BE2C (cell line): ENCODE measurements around the gene FARS2.

Experiments
- DNase-seq: peaks from one replicate; pipeline ENCODE4 v3.0.0-alpha.2; 2020
- H3K27me3 ChIP-seq: fragments of 250-450 bp; sonication (Bioruptor Pico); 2 replicates; pipeline ENCODE4 v1.5.1; 2020; ENCODE audit warnings: mild to moderate bottlenecking
- H3K36me3 ChIP-seq: fragments of 250-450 bp; sonication (Bioruptor Pico); 2 replicates; pipeline ENCODE4 v1.5.1; 2020; ENCODE audit warnings: mild to moderate bottlenecking
- H3K4me1 ChIP-seq: fragments of 250-450 bp; sonication (Bioruptor Pico); 2 replicates; pipeline ENCODE4 v1.5.1; 2020
- H3K4me3 ChIP-seq: 2 replicates; pipeline ENCODE4 v1.5.1; 2011; ENCODE audit warnings: low read depth, low read length
- H3K9me3 ChIP-seq: fragments of 250-450 bp; sonication (Bioruptor Pico); 2 replicates; pipeline ENCODE4 v1.5.1; 2020
- TF ChIP-seq, protein P1 (sequence below): IDR thresholded peaks from 2 replicates; pipeline ENCODE4 v1.5.1; 2012; ENCODE audit warnings: mild to moderate bottlenecking, low read depth, low read length

FARS2 gene

DNA sequence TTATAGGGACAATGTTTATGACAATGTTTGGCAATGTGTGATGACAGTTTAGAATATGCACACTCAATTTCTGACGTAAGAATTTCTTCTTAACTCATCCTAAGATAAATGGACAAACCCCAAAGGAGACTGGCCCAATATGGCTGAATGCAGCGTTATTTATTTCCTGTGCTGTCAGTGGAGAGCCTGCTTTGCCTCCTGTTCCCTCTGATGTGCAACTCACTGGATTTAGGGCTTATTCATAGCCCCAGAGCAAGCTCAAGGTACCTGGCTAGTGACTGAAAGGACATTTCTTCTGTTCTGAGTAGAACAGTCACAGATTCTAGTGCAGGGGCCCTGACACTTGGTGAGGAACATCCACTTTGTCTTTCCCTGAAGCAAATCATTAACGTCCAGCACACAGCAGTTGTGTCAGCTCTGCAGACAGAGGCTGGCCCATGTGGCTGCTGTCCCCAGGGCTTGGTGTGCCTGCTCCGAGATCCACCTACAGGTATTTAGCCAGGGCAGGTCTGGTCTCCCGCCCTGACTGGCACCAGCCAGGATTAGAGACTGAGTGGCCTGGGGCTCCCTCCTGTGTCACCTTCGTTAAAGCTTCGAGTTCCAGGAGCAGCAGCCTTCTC is 64.8 kb downstream of the FARS2 start:
- Histone ChIP-seq H3K36me3 (no peaks in the 10 kb centered on the region; the same call in 1 of the 2 replicates), H3K4me1 (no peaks in the 10 kb centered on the region; the same call in 1 of the 2 replicates), H3K27me3 (no peaks in the 10 kb centered on the region), H3K4me3 (no peak overlapping the region), H3K9me3 (no peaks in the 10 kb centered on the region; the same call in 1 of the 2 replicates)
- TF ChIP-seq, protein P1, sequence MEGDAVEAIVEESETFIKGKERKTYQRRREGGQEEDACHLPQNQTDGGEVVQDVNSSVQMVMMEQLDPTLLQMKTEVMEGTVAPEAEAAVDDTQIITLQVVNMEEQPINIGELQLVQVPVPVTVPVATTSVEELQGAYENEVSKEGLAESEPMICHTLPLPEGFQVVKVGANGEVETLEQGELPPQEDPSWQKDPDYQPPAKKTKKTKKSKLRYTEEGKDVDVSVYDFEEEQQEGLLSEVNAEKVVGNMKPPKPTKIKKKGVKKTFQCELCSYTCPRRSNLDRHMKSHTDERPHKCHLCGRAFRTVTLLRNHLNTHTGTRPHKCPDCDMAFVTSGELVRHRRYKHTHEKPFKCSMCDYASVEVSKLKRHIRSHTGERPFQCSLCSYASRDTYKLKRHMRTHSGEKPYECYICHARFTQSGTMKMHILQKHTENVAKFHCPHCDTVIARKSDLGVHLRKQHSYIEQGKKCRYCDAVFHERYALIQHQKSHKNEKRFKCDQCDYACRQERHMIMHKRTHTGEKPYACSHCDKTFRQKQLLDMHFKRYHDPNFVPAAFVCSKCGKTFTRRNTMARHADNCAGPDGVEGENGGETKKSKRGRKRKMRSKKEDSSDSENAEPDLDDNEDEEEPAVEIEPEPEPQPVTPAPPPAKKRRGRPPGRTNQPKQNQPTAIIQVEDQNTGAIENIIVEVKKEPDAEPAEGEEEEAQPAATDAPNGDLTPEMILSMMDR = no peak
- DNase-seq = no peak

- no peaks in the 10 kb centered on the region; the same call in 1 of the 2 replicates for H3K9me3 ChIP-seq
- H3K27me3 ChIP-seq = no peaks in the 10 kb centered on the region
- TF ChIP-seq, protein P1 = no peak
- DNase-seq = no peak
- H3K4me3 ChIP-seq = no peak overlapping the region
- no peaks in the 10 kb centered on the region; the same call in 1 of the 2 replicates for H3K4me1 ChIP-seq
- H3K36me3 ChIP-seq = no peaks in the 10 kb centered on the region; the same call in 1 of the 2 replicates
These were observed 67.5 kb downstream of the FARS2 start for GRCh38 chr6:5328800-5329199.

DNA sequence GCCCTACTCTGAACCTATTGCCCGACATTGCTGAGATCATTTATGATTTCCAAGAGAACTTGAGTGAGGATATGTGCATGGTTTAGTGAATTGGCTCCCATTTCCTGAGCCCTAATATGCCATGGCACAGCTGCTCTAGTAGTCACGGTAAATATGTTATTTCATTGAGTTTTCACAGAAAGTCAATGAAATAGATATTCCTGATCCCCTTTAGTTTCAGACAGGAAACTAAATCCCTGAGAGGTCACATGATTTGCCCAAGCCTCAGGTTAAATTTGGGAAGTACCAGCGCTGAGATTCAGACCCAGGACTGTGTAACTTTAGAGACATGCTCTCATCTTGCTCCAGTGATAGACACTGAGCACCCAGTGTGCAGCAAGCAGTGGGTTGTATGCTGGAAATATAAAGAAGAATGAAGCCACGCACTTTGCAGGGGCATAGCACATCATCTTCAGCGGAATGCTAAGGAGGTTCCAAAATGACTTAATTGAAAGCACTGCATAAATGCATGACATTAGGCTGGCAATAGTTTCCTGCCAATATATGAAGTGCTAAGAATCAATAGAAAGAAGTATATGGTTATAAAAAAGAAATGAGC is 70.6 kb downstream of the FARS2 start:
- Histone ChIP-seq H3K4me3 (no peak overlapping the region), H3K4me1 (no peaks in the 10 kb centered on the region; the same call in 1 of the 2 replicates), H3K27me3 (no peaks in the 10 kb centered on the region), H3K9me3 (no peaks in the 10 kb centered on the region), H3K36me3 (no peaks in the 10 kb centered on the region; the same call in 1 of the 2 replicates)
- no peak for DNase-seq
- TF ChIP-seq, protein P1 = no peak

GRCh38 chr6:5333658-5334057 is 72.3 kb downstream of the FARS2 start:
- H3K9me3 ChIP-seq = no peaks in the 10 kb centered on the region
- no peaks in the 10 kb centered on the region; the same call in 1 of the 2 replicates for H3K36me3 ChIP-seq
- H3K4me1 ChIP-seq = no peaks in the 10 kb centered on the region; the same call in 1 of the 2 replicates
- H3K27me3 ChIP-seq = no peaks in the 10 kb centered on the region
- H3K4me3 ChIP-seq = no peak overlapping the region
- DNase-seq = no peak
- TF ChIP-seq, protein P1 = no peak

- H3K27me3 ChIP-seq = no peaks in the 10 kb centered on the region
- H3K36me3 ChIP-seq = no peaks in the 10 kb centered on the region; the same call in 1 of the 2 replicates
- no peak for DNase-seq
- H3K4me3 ChIP-seq = no peak overlapping the region
- no peaks in the 10 kb centered on the region; the same call in 1 of the 2 replicates for H3K4me1 ChIP-seq
- no peaks in the 10 kb centered on the region for H3K9me3 ChIP-seq
- TF ChIP-seq, protein P1 = no peak
These were observed 73.0 kb downstream of the FARS2 start for GRCh38 chr6:5334341-5334740.

DNA sequence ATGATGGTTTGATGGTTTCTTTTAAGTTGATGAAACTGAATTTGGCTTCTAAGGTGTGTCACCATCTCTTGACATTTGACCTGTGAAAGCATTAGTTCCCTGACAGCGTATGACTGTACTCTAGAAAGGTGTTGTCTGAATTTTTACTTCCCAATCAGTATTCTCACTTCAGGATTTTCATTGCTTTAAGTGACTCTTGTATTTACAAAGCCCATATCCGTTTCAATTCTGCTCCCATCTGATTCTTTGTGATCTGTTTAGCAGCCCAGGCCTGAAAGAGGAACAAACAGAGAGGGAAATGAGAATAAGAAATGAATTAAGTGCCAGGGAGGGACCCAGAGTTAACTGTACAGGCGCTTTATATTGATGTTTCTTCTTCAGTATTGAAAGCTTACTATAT is 73.7 kb downstream of the FARS2 start:
- Histone ChIP-seq H3K4me1 (no peaks in the 10 kb centered on the region; the same call in 1 of the 2 replicates), H3K4me3 (no peak overlapping the region), H3K36me3 (no peaks in the 10 kb centered on the region; the same call in 1 of the 2 replicates), H3K9me3 (no peaks in the 10 kb centered on the region), H3K27me3 (no peaks in the 10 kb centered on the region)
- DNase-seq = no peak
- TF ChIP-seq, protein P1 = no peak
